Trophoblast cell (in vitro differentiated cells and primary cell): Measurements from ENCODE around the gene SLC35D2.

Experiments
- DNase-seq, 2 donors: peaks; one replicate each; pipeline ENCODE4 v3.0.0-alpha.2; 2016
- H2AFZ ChIP-seq: 2 replicates; pipeline ENCODE4 v1.6.1; 2013; ENCODE audit warnings: low read length, moderate library complexity, mild to moderate bottlenecking; ENCODE audit not compliant: insufficient read depth, poor library complexity
- H2AK5ac ChIP-seq: 2 replicates; pipeline ENCODE4 v1.6.1; 2013; ENCODE audit warnings: mild to moderate bottlenecking, low read length
- H2BK120ac ChIP-seq: 2 replicates; pipeline ENCODE4 v1.6.1; 2013; ENCODE audit warnings: low read length, mild to moderate bottlenecking, moderate library complexity; ENCODE audit not compliant: insufficient read depth, poor library complexity
- H2BK12ac ChIP-seq: 2 replicates; pipeline ENCODE4 v1.6.1; 2013; ENCODE audit warnings: mild to moderate bottlenecking, low read length, moderate library complexity
- H2BK5ac ChIP-seq: 2 replicates; pipeline ENCODE4 v1.6.1; 2013; ENCODE audit warnings: low read length, low read depth, moderate library complexity, mild to moderate bottlenecking; ENCODE audit not compliant: poor library complexity
- H3K14ac ChIP-seq: 2 replicates; pipeline ENCODE4 v1.6.1; 2013; ENCODE audit warnings: mild to moderate bottlenecking, low read length
- H3K18ac ChIP-seq: 2 replicates; pipeline ENCODE4 v1.6.1; 2013; ENCODE audit warnings: mild to moderate bottlenecking, low read length
- H3K23ac ChIP-seq: 2 replicates; pipeline ENCODE4 v1.6.1; 2013; ENCODE audit warnings: low read length
- H3K27ac ChIP-seq: 2 replicates; pipeline ENCODE4 v1.5.1; 2013; ENCODE audit warnings: low read depth, mild to moderate bottlenecking, inconsistent platforms, low read length, moderate library complexity
- H3K27me3 ChIP-seq: 2 replicates; pipeline ENCODE4 v1.6.1; 2013; ENCODE audit warnings: inconsistent platforms, mild to moderate bottlenecking, low read length, moderate library complexity; ENCODE audit not compliant: insufficient read depth
- H3K36me3 ChIP-seq, 2 experiments: 1 replicate in 1 of 2; 2 replicates in 1 of 2; pipeline ENCODE4 v1.6.1; 2013; ENCODE audit warnings: low read length in 2 of 2, mild to moderate bottlenecking in 2 of 2, moderate library complexity in 1 of 2; ENCODE audit not compliant: insufficient read depth in 2 of 2, control insufficient read depth in 1 of 2
- H3K4ac ChIP-seq: 2 replicates; pipeline ENCODE4 v1.6.1; 2013; ENCODE audit warnings: low read depth, mild to moderate bottlenecking, low read length, moderate library complexity
- H3K4me1 ChIP-seq, 2 experiments: 1 replicate in 1 of 2; 2 replicates in 1 of 2; pipeline ENCODE4 v1.6.1; 2013; ENCODE audit warnings: low read length in 2 of 2, mild to moderate bottlenecking in 2 of 2, moderate library complexity in 1 of 2; ENCODE audit not compliant: insufficient read depth in 2 of 2, control insufficient read depth in 1 of 2
- H3K4me2 ChIP-seq: 2 replicates; pipeline ENCODE4 v1.6.1; 2013; ENCODE audit warnings: inconsistent platforms, mild to moderate bottlenecking, low read length, moderate library complexity
- H3K4me3 ChIP-seq: 2 replicates; pipeline ENCODE4 v1.5.1; 2013; ENCODE audit warnings: mild to moderate bottlenecking, low read depth, low read length, inconsistent platforms
- H3K79me1 ChIP-seq: one replicate; pipeline ENCODE4 v1.6.1; 2013; ENCODE audit warnings: low read length
- H3K79me2 ChIP-seq: 2 replicates; pipeline ENCODE4 v1.6.1; 2013; ENCODE audit warnings: low read length, mild to moderate bottlenecking; ENCODE audit not compliant: control insufficient read depth, insufficient read depth, poor library complexity
- H3K9ac ChIP-seq: 2 replicates; pipeline ENCODE4 v1.6.1; 2013; ENCODE audit warnings: mild to moderate bottlenecking, low read length
- H3K9me3 ChIP-seq: 2 replicates; pipeline ENCODE4 v1.6.1; 2013; ENCODE audit warnings: low read depth, mild to moderate bottlenecking, control low read depth, inconsistent platforms, low read length; ENCODE audit not compliant: insufficient read depth
- H4K12ac ChIP-seq: 2 replicates; pipeline ENCODE4 v1.6.1; 2013; ENCODE audit warnings: low read depth, mild to moderate bottlenecking, low read length, moderate library complexity
- H4K8ac ChIP-seq: 2 replicates; pipeline ENCODE4 v1.6.1; 2013; ENCODE audit warnings: low read depth, mild to moderate bottlenecking, low read length, moderate library complexity
- H4K91ac ChIP-seq: one replicate; pipeline ENCODE4 v1.6.1; 2013; ENCODE audit warnings: low read depth, mild to moderate bottlenecking, low read length, moderate library complexity
- WGBS: extraction: QIAGEN DNeasy Blood & Tissue Kit; methylation state at CpG from one replicate; pipeline ENCODE4 v1.1.7; 2013; ENCODE audit warnings: missing lambda C conversion rate; ENCODE audit not compliant: insufficient read length, insufficient coverage; ENCODE audit errors: extremely low coverage; 5-methylcytosine and 5-hydroxymethylcytosine counted together

SLC35D2 gene

DNA sequence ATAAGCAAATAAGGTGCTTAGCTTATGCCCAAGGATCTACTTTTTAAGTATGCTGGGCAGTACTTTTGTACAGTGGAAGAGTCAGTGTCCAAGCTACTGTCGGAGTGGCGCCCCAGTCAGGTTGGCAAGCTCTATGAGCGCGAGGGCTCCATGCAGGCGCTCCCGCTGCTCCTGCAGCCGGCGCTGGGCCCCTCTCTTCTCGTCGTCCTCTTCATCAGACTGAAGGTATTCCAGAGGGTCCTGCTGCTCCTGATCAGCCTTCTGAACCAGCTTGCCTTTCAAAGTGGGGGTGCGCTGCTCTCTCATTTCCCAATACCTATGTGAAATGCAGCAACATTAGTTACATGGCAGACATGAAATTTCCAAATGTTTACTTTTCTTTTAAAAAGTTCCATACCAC, 4.6 kb upstream of the SLC35D2 start:
- H3K4ac ChIP-seq: no peak overlapping the region

GRCh38 chr9:96386157-96386556, 2.6 kb upstream of the SLC35D2 start:
- Histone ChIP-seq H3K18ac (no peak overlapping the region), H2BK120ac (no peak overlapping the region), H3K79me2 (peaks cover 2% of the 10 kb centered on the region), H4K12ac (no peak overlapping the region), H2BK12ac (no peak overlapping the region), H3K4me3 (no peak overlapping the region), H3K27ac (no peak overlapping the region), H3K14ac (no peak overlapping the region), H4K8ac (no peak overlapping the region), H3K4ac (no peak overlapping the region), H3K9ac (no peak overlapping the region), H2BK5ac (no peak overlapping the region), H2AK5ac (no peak overlapping the region), H3K27me3 (no peaks in the 10 kb centered on the region), H3K9me3 (no peaks in the 10 kb centered on the region), H2AFZ (no peak overlapping the region), H3K23ac (no peak overlapping the region), H4K91ac (no peak overlapping the region), H3K36me3 (peaks cover 10 to 14% of the 10 kb centered on the region in 2 experiments), H3K79me1 (peaks cover 4% of the 10 kb centered on the region), H3K4me1 (peaks cover 0 to 2% of the 10 kb centered on the region in 2 experiments), H3K4me2 (no peak overlapping the region)
- no peak for DNase-seq

More for the DNA sequence above, 4.6 kb upstream of the SLC35D2 start:
- Histone ChIP-seq H3K4me2 (no peak overlapping the region), H2BK5ac (no peak overlapping the region), H4K12ac (no peak overlapping the region), H3K23ac (no peak overlapping the region), H2AK5ac (no peak overlapping the region), H3K36me3 (peaks cover 26 to 27% of the 10 kb centered on the region in 2 experiments), H3K79me1 (peaks cover 2% of the 10 kb centered on the region), H3K4me3 (no peak overlapping the region), H3K14ac (no peak overlapping the region), H3K9me3 (no peaks in the 10 kb centered on the region), H3K27me3 (no peaks in the 10 kb centered on the region), H3K18ac (no peak overlapping the region), H4K8ac (no peak overlapping the region), H3K9ac (no peak overlapping the region), H2AFZ (no peak overlapping the region), H2BK12ac (no peak overlapping the region), H3K4me1 (no peaks in the 10 kb centered on the region), H3K27ac (no peak overlapping the region), H3K79me2 (peaks cover under 1% of the 10 kb centered on the region), H4K91ac (no peak overlapping the region), H2BK120ac (no peak overlapping the region)
- no peak for DNase-seq
- WGBS: no CpG with 5 or more reads among the region's 11 CpGs

DNA sequence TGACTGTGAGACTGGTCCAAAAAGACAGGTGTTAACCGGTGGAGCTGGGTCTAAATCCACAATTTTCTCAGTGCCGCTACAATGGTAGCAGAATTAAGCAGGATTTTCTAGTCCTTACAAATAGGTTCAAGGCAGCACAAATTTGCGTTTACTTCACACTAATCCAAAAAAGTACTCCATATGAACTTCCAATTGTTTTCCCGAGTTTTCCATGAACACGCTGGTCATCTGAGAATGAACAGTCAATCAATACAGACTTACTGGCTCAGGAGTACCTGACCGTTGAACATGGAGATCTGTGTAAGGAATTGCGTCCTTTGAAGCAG, 709 bp downstream of the SLC35D2 start:
- Histone ChIP-seq H4K12ac (peak overlapping the region; percentile 22), H2BK12ac (no peak overlapping the region), H3K4ac (peak overlapping the region; percentile 1), H3K4me1 (peaks cover 0 to 2% of the 10 kb centered on the region in 2 experiments), H4K91ac (peak overlapping the region; percentile 70), H2AFZ (peak overlapping the region; percentile 56), H4K8ac (peak overlapping the region; percentile 78), H3K4me3 (peak overlapping the region; percentile 80), H3K23ac (no peak overlapping the region), H2AK5ac (no peak overlapping the region), H3K27me3 (no peaks in the 10 kb centered on the region), H2BK120ac (no peak overlapping the region), H3K9ac (peak overlapping the region; percentile 80), H3K9me3 (no peaks in the 10 kb centered on the region), H3K14ac (peak overlapping the region; percentile 6), H2BK5ac (peak overlapping the region; percentile 16), H3K79me1 (peaks cover 4% of the 10 kb centered on the region), H3K79me2 (peaks cover 2% of the 10 kb centered on the region), H3K4me2 (peak overlapping the region; percentile 82), H3K18ac (no peak overlapping the region), H3K36me3 (peaks cover 0 to 4% of the 10 kb centered on the region in 2 experiments), H3K27ac (peak overlapping the region; percentile 42)
- DNase-seq: no peak
- no CpG with 5 or more reads among the region's 7 CpGs for WGBS

DNA sequence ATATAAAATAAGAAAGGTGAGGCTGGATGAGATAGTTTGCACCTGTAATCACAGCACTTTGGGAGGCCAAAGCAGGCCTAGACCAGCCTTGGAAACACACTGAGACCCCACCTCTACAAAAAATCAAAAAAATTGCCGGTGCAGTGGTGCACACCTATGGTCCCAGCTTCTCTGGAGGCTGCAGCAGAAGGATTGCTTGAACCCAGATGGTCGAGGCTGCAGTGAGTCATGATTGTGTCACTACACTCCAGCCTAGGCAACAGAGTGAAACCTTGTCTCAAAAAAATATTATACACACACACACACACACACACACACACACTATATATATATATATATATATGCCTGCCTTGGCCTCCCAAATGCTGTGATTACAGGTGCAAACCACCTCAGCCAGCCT, 1.3 kb downstream of the SLC35D2 start:
- peaks cover 0 to 4% of the 10 kb centered on the region in 2 experiments for H3K36me3 ChIP-seq
- H2AFZ ChIP-seq: no peak overlapping the region
- no peak overlapping the region for H4K8ac ChIP-seq
- H3K27me3 ChIP-seq: no peaks in the 10 kb centered on the region
- no peak overlapping the region for H2AK5ac ChIP-seq
- no peak overlapping the region for H2BK5ac ChIP-seq
- no peak for DNase-seq
- H2BK12ac ChIP-seq: no peak overlapping the region
- no CpG with 5 or more reads among the region's 2 CpGs for whole genome bisulfite sequencing
- H4K91ac ChIP-seq: no peak overlapping the region
- H3K4me1 ChIP-seq: peaks cover under 1 to 8% of the 10 kb centered on the region in 2 experiments
- H3K27ac ChIP-seq: no peak overlapping the region
- peaks cover 4% of the 10 kb centered on the region for H3K79me1 ChIP-seq
- H3K4me3 ChIP-seq: no peak overlapping the region
- no peak overlapping the region for H3K9ac ChIP-seq
- H4K12ac ChIP-seq: no peak overlapping the region
- no peak overlapping the region for H3K18ac ChIP-seq
- H3K14ac ChIP-seq: no peak overlapping the region
- no peak overlapping the region for H3K4ac ChIP-seq
- H3K23ac ChIP-seq: no peak overlapping the region
- no peak overlapping the region for H2BK120ac ChIP-seq
- H3K79me2 ChIP-seq: peaks cover 2% of the 10 kb centered on the region
- no peak overlapping the region for H3K4me2 ChIP-seq
- no peaks in the 10 kb centered on the region for H3K9me3 ChIP-seq
